HG03354 (cell line): Measurements from ENCODE around the gene SLC8A2.

Experiments used
- ATAC-seq: cut with Tn5 transposase; IDR thresholded peaks from one replicate; pipeline ENCODE4 v1.9.1; 2021; ENCODE audit warnings: mild to moderate bottlenecking; ENCODE audit not compliant: unreplicated experiment, poor library complexity, severe bottlenecking

Gene SLC8A2

DNA sequence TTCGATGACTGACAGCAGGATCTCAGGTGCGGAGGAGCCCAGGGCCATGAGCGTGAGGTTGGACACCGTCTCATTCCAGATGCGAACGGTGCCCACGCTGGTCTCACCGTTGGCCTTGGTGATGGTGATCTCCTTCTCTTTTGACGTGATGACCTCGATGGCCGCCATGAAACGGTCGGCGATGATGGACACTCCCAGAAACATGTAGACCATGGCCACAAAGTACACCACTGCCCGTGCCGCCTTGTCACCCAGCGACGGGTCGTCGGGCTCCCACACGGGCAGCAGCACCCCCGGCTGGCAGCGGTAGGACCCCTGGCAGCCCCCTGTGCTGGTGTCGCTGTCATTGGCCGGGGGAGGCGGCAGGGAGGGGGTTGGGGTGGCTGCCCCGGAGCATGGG, 5.7 kb downstream of the SLC8A2 start:
- ATAC-seq, result no peak

- no peak for ATAC-seq
Measured at GRCh38 chr19:47464675-47465419, 6.8 kb downstream of the SLC8A2 start.

GRCh38 chr19:47461876-47462275, 9.8 kb downstream of the SLC8A2 start:
- ATAC-seq, result no peak

GRCh38 chr19:47459477-47459876, 12.2 kb downstream of the SLC8A2 start:
- ATAC-seq, result no peak

DNA sequence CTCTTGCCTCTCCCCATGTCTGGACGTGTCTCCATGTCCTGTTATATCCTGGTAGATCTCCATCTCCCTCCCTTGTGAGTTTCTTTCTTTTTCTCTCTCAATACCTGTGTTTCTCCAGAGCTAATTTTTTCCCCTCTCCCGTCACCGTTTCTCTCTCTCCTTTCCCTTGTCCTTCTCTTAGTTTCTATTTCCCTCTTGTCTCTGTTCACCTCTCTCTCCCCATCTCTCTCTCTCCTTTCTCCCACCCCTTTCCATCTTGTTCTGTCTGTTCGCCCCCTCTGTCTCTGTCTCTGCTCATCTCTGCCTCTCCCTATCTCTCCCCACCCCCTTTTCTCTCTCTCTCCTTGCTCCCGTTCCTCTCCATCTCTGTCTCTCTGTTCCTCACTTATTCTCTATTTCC, 13.0 kb downstream of the SLC8A2 start:
- no peak for ATAC-seq

DNA sequence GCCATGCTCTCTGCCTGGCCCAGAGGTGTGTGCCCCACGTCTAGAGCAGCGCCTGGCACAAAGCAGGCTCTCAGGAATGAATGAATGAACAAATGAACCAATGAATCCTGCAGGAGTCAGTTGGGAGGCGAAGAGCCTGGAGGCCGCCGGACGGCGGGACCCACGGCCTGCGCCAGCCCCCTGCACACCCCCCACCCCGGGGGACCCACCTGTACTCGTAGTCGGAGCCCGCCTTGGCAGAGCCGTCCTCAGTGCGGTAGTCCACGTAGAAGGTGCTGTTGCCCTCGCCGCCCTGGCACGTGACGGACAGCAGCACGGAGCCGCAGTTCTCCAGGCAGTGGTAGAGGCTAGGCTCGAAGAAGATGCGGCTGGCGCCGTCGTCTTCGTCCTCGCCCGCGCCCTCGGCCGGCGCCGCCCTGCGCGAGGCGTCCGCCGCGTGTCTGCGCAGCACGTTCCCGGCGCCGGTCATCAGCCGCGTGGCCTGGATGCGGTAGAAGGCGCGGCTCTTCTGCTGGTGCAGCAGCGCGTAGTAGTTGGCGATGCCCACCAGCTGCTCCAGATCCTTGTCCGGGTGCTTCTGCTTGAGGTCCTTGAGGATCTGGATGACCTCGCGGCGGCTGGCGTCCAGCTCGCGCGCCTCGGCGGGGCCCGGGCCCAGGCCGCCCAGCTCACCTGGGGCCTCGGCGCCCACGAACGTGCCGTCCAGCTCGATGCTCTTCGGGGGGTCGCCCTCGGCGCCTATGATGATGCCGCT, 14.8 kb downstream of the SLC8A2 start:
- ATAC-seq, result no peak

GRCh38 chr19:47450478-47450877, 21.2 kb downstream of the SLC8A2 start:
- no peak for ATAC-seq

DNA sequence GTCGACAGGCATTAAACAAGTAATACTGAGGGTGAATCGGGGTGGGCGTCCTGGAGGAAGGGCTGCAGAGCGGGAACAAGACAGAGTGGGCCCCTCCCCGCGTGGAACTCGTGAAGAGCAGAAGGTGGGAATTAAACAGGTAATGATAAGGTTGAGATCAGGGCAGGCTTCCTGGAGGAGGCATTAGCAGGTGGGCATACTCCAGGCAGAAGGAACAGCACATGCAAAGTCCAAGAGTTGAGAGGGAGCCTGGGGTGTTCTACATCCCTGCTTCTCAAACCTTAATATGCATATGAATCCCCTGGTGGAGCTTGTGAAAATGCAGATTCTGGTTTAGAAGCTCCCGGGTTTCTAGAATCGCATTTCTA, 23.3 kb downstream of the SLC8A2 start:
- ATAC-seq, result no peak

- ATAC-seq, result no peak
Measured at GRCh38 chr19:47447470-47448359, 24.0 kb downstream of the SLC8A2 start.

DNA sequence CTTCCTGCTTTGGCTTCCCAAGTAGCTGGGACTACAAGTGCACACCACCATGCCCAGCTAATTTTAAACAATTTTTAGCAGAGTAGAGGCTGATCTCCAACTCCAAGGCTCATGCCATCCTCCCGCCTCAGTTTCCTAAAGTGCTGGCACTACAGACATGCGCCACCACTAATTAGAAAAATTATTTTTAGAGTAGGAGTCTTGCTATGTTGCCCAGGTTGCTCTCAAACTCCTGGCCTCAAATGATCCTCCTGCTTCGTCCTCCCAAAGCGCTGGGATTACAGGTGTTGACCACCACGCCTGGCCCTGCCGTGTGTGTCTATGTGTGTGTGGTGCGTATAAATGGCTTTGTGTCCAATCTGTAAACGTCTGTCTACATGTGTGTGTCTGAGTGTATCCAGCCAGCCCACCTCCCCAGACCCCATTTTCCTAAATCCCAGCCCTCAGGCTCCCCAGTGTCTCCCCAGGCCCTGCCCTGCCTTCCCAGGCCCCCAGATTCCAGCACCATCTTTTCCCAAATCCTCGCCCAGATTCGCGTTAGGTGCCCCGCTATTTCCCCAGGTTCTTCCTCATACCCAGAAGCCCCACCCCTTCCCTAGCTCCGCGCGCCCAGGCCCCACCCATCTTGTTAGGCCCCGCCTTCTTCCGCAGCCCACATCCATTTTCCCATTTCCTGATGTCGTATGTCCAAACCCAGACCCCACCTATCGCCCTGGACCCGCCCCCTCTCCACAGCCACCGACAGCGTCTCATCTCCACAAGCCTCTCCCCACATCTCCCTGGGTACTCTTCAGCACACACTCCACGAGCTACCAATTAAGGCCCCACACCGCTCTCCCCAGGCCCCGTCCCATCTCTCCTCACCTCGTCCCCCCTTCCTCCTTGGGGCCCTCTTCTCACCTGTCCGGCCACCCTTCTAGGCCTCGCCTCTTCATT, 24.9 kb downstream of the SLC8A2 start:
- ATAC-seq, result no peak

- no peak for ATAC-seq
Measured at GRCh38 chr19:47445937-47446402, 25.7 kb downstream of the SLC8A2 start.

DNA sequence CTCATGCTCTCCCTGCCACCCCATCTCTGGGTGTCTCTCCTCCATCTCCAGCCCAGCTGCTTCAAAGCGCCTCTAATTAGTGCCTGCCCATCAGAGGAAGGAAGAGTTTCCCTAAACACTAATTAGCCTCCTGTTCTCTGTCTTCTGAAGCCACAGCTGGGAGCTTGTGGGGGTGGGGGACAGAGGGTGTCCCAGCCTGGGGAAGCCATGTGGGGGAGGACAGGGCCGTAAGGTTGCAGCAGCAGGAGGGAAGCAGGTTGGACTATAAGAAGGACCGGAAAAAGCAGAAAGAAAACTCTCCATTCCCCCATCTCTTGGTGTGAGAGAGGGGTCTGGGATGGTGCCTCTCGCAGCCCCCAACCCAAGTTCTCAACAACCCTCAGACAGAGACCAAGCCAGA, 26.2 kb downstream of the SLC8A2 start:
- ATAC-seq, result no peak

DNA sequence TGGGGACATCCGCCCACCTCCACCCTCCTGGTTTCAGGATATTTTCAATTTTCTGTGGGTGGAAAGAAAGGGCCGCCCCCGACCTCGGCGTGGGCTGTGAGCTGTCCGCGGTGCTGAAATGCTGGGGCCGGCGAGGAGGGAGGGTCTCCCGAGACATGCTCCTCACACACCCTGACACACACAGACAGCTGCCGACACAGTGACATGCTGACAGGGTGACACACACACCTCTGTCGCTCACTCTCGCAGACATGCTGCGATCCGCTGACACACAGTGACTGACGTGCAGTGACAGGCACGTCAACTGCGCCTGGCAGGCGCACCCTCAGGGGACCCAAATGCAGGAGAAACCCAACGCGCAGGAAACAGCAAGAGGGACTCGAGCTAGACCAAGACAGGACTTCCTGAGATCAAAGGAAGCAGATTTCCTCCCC, 27.3 kb downstream of the SLC8A2 start:
- ATAC-seq, result no peak

GRCh38 chr19:47443331-47443730, 28.4 kb downstream of the SLC8A2 start:
- ATAC-seq, result no peak

DNA sequence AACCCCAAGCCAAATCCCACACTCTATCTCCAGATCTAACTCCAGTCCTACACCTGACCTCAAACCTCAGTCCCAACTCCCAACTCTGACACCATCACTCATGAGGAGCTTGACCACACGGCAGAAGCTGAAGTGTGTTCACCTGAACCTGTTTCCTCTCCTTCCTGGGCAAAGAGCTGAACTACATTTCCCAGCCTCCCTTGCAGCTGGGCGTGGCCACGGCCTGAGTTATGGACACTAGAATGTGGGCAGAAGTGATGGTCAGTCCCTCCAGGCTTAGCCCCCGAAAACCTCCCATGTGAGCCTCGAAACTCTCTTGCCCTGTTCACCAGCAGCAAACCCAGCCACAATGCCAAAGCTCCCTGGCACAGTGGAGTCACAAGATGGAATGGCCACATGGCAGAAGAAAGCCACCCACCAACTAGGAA, 32.9 kb downstream of the SLC8A2 start:
- no peak for ATAC-seq

DNA sequence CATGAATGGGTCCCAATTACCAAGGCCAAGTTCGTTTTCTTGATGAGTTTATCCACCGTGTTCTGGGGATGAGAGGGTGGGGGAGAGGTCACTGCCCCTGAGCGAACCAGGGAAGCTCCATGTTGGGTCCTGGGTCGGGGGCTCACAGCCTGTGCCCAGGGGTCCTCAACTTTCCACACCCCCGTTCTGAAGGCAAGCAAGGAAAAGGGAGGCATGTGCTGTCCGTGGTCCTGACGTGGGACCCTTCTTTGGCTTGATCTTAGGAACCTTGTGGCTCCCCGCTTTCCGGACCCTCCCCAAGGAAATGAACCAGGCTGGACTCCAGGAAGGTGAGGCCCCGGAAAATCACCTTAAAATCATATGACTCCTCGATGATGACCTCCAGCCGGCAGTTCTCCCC, 34.2 kb downstream of the SLC8A2 start:
- ATAC-seq, result no peak

- ATAC-seq, result no peak
Measured at GRCh38 chr19:47436712-47437401, 34.8 kb downstream of the SLC8A2 start.

DNA sequence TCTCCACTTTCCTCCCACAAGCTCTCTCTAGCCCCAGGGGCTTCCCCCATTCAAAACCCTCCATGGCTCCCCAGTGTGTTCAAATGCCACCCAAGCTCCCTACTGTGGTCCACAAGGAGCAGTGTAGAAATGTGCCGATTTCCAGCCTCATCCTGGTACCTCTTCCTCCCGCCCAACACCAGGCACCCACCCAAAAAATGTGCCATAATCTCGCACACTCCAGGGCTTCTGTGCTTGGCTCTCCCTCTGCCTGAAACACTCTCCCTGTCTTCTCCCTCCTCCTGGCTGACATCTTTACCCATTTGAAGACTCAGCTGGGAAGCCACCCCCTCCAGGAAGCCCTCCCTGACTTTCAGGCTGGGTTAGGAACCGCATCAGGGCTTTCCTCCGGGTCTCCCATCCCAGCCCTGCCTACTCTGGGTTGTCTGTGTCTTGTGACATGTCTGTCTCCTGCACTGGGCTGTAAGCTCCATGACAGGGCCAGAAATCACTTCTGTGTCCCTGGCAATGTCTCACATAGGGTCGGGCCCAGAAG, 35.7 kb downstream of the SLC8A2 start:
- no peak for ATAC-seq
